ENCODE results near the gene DHX35. TPM values are rescaled to one million over a fixed set of nuclear protein-coding genes. Genes with fewer than 3 reads are reported as not detected.

DHX35 gene
- total RNA-seq, 1 donor from 2014 or later, result 14.0 TPM

- H3K27me3 Mint-ChIP-seq, result no peaks in the 10 kb centered on the region
Observed at GRCh38 chr20:38979434-38979833, 17.3 kb downstream of the DHX35 start.

DNA sequence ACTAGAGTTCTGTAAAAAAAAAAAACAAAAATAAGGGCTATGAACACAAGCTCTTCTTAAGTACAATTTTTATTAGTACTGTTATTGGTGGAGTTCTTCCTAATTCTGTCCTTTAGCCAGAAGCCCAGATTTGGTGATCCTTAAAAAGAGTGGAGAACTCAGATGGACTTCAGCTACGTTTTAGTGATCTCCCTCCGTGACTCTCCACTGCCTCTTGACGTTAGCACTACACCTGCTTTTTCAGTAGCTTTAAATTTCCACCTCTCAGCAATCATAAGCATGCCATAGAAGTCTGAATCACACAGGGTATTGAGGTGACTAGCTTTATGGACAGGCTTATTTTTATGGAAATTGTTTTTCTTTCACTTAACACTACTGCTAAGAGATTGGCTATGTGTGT, 17.7 kb downstream of the DHX35 start:
- peaks cover 7% of the 10 kb centered on the region for H3K4me1 Mint-ChIP-seq (ENCODE audit: unreplicated experiment)
- no peak overlapping the region for H3K4me3 Mint-ChIP-seq
- H3K9me3 Mint-ChIP-seq, result no peaks in the 10 kb centered on the region
- H3K27ac Mint-ChIP-seq, result no peak overlapping the region
- H3K27me3 Mint-ChIP-seq, result no peaks in the 10 kb centered on the region
- TF ChIP-seq, protein P1, sequence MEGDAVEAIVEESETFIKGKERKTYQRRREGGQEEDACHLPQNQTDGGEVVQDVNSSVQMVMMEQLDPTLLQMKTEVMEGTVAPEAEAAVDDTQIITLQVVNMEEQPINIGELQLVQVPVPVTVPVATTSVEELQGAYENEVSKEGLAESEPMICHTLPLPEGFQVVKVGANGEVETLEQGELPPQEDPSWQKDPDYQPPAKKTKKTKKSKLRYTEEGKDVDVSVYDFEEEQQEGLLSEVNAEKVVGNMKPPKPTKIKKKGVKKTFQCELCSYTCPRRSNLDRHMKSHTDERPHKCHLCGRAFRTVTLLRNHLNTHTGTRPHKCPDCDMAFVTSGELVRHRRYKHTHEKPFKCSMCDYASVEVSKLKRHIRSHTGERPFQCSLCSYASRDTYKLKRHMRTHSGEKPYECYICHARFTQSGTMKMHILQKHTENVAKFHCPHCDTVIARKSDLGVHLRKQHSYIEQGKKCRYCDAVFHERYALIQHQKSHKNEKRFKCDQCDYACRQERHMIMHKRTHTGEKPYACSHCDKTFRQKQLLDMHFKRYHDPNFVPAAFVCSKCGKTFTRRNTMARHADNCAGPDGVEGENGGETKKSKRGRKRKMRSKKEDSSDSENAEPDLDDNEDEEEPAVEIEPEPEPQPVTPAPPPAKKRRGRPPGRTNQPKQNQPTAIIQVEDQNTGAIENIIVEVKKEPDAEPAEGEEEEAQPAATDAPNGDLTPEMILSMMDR (conservative IDR thresholded peaks at IDR 0.05), result no peak
- no peak for DNase-seq (ENCODE audit: extremely low spot score, unreplicated experiment)
- peaks cover 4% of the 10 kb centered on the region for H3K36me3 Mint-ChIP-seq

More at GRCh38 chr20:38979434-38979833, 17.3 kb downstream of the DHX35 start:
- no peak overlapping the region for H3K4me3 Mint-ChIP-seq
- no peaks in the 10 kb centered on the region for H3K9me3 Mint-ChIP-seq
- H3K27ac Mint-ChIP-seq, result no peak overlapping the region
- peaks cover 7% of the 10 kb centered on the region for H3K4me1 Mint-ChIP-seq (ENCODE audit: unreplicated experiment)
- no peak for DNase-seq (ENCODE audit: extremely low spot score, unreplicated experiment)
- TF ChIP-seq, protein P1 (conservative IDR thresholded peaks at IDR 0.05), result no peak
- peaks cover 4% of the 10 kb centered on the region for H3K36me3 Mint-ChIP-seq

GRCh38 chr20:38982291-38982690, 20.1 kb downstream of the DHX35 start:
- Mint-ChIP-seq H3K27ac (peak overlapping the region; percentile 42), H3K4me3 (no peak overlapping the region), H3K27me3 (no peaks in the 10 kb centered on the region), H3K4me1 (ENCODE audit: unreplicated experiment) (peaks cover 7% of the 10 kb centered on the region), H3K36me3 (peaks cover 4% of the 10 kb centered on the region), H3K9me3 (no peaks in the 10 kb centered on the region)
- DNase-seq (ENCODE audit: extremely low spot score, unreplicated experiment), result no peak
- TF ChIP-seq, protein P1 (conservative IDR thresholded peaks at IDR 0.05), result no peak

- Mint-ChIP-seq H3K27ac (no peak overlapping the region), H3K27me3 (no peaks in the 10 kb centered on the region), H3K9me3 (no peaks in the 10 kb centered on the region), H3K4me1 (ENCODE audit: unreplicated experiment) (peaks cover 10% of the 10 kb centered on the region), H3K4me3 (no peak overlapping the region), H3K36me3 (peaks cover 22% of the 10 kb centered on the region)
- no peak for DNase-seq (ENCODE audit: extremely low spot score, unreplicated experiment)
- TF ChIP-seq, protein P1 (conservative IDR thresholded peaks at IDR 0.05), result no peak
Observed at GRCh38 chr20:38985060-38985459, 22.9 kb downstream of the DHX35 start.

GRCh38 chr20:38985603-38986170, 23.5 kb downstream of the DHX35 start:
- Mint-ChIP-seq H3K27ac (no peak overlapping the region), H3K27me3 (no peaks in the 10 kb centered on the region), H3K36me3 (peaks cover 25% of the 10 kb centered on the region), H3K4me3 (no peak overlapping the region), H3K4me1 (ENCODE audit: unreplicated experiment) (peaks cover 10% of the 10 kb centered on the region), H3K9me3 (no peaks in the 10 kb centered on the region)
- no peak for DNase-seq (ENCODE audit: extremely low spot score, unreplicated experiment)
- TF ChIP-seq, protein P1 (conservative IDR thresholded peaks at IDR 0.05), result no peak

Measured in type B pancreatic cell (in vitro differentiated cells).